K562 (cell line): ENCODE data around the gene PAFAH1B2. TPM values are rescaled to one million over a fixed set of nuclear protein-coding genes. Genes with fewer than 3 reads are reported as not detected.
A peak's percentile ranks its signal among the peaks of the same experiment; 100 is the strongest.

Source experiments
- ATAC-seq: fragments of 200-7000 bp; cut with Tn5 transposase; 3 replicates; pipeline ENCODE4 v1.9.1; 2020; ENCODE audit warnings: moderate library complexity
- BruUV-seq: library from RNA; stranded (reverse); fragments of 400-500 nt; replicated peaks from 2 replicates; lab custom pipeline; 2021; lab: Mats Ljungman, UMichigan
- CTCF ChIA-PET: fragments of 300-600 bp; formaldehyde crosslinking; extraction: SDS; loops from one replicate; lab custom pipeline; 2021; ENCODE audit warnings: low intra/inter-chr PET ratio; lab: Yijun Ruan, JAX
- POLR2A ChIA-PET: fragments of 300-600, 350-650 bp; sonication (Branson Sonifier 250); formaldehyde crosslinking; extraction: SDS; loops from one replicate; lab custom pipeline; 2021; ENCODE audit warnings: antibody characterized with exemption, inconsistent platforms; lab: Yijun Ruan, JAX
- DNase-seq, 4 experiments: peaks; one replicate each; pipeline versions ENCODE4 v3.0.0 to v3.0.0-alpha.2; 2011 to 2018; ENCODE audit warnings: low spot score in 3 of 4, mixed read lengths in 3 of 4; ENCODE audit errors: extremely low read depth in 1 of 4
- FAIRE-seq: peaks from 2 replicates; lab custom pipeline; 2011; peaks lifted over from hg19 to GRCh38; lab: Jason Lieb, UNC
- H2AFZ ChIP-seq: 2 replicates; pipeline ENCODE4 v1.6.0; 2011; ENCODE audit warnings: low read depth, low read length, control low read depth, inconsistent platforms
- H3K27ac ChIP-seq: fragments of 200-600 bp; 3 replicates; pipeline ENCODE4 v1.8.0; 2011; ENCODE audit warnings: low read depth, mild to moderate bottlenecking, control low read depth, inconsistent platforms, low read length, moderate library complexity, mixed read lengths; ENCODE audit errors: extremely low read depth
- H3K27me3 ChIP-seq, 2 experiments: fragments of 300-600 bp in 1 of 2; 2 replicates in 1 of 2; 3 replicates in 1 of 2; pipeline versions ENCODE4 v1.6.0 to v1.8.0; 2011; ENCODE audit warnings: inconsistent platforms in 2 of 2, low read length in 2 of 2, mild to moderate bottlenecking in 1 of 2, mixed read lengths in 1 of 2, moderate library complexity in 1 of 2; ENCODE audit not compliant: control insufficient read depth in 2 of 2, insufficient read depth in 2 of 2
- H3K36me3 ChIP-seq: fragments of 300-600 bp; 3 replicates; pipeline ENCODE4 v1.8.0; 2011; ENCODE audit warnings: mild to moderate bottlenecking, low read length, inconsistent platforms; ENCODE audit not compliant: control insufficient read depth, insufficient read depth
- H3K4me1 ChIP-seq, 2 experiments: fragments of 200-600 bp in 1 of 2; replicated peaks in 1 of 2; 2 replicates in 1 of 2; 3 replicates in 1 of 2; pipeline versions ENCODE4 v1.5.1 to v1.8.0; 2011; ENCODE audit warnings: inconsistent platforms in 2 of 2, low read length in 2 of 2, mild to moderate bottlenecking in 1 of 2, mixed read lengths in 1 of 2, moderate library complexity in 1 of 2; ENCODE audit not compliant: control insufficient read depth in 2 of 2, insufficient read depth in 2 of 2
- H3K4me2 ChIP-seq: 2 replicates; pipeline ENCODE4 v1.6.1; 2011; ENCODE audit warnings: low read length, control low read depth, inconsistent platforms, mixed read lengths; ENCODE audit not compliant: insufficient read depth
- H3K4me3 ChIP-seq: fragments of 200-600 bp; sonication (generic), shearing (Covaris generic); 2 replicates; pipeline ENCODE4 v1.5.1; 2016; ENCODE audit warnings: control low read depth, inconsistent platforms
- H3K79me2 ChIP-seq: fragments of 200-600 bp; 3 replicates; pipeline ENCODE4 v1.8.0; 2011; ENCODE audit warnings: low read length, inconsistent platforms; ENCODE audit not compliant: control insufficient read depth, insufficient read depth
- H3K9ac ChIP-seq, 2 experiments: 2 replicates each; pipeline versions ENCODE4 v1.6.0 to v1.6.1; 2011; ENCODE audit warnings: low read depth in 2 of 2, low read length in 2 of 2, control low read depth in 1 of 2, inconsistent platforms in 1 of 2, mild to moderate bottlenecking in 1 of 2, mixed read lengths in 1 of 2; ENCODE audit not compliant: insufficient read depth in 1 of 2
- H3K9me1 ChIP-seq: one replicate; pipeline ENCODE4 v1.6.0; 2011; ENCODE audit warnings: inconsistent platforms, mild to moderate bottlenecking, low read length, moderate library complexity; ENCODE audit not compliant: control insufficient read depth, insufficient read depth
- H3K9me3 ChIP-seq: replicated peaks from 2 replicates; pipeline ENCODE4 v1.5.1; 2011; ENCODE audit warnings: low read depth, low read length, inconsistent platforms; ENCODE audit not compliant: control insufficient read depth, insufficient read depth
- H4K20me1 ChIP-seq: replicated peaks from 2 replicates; pipeline ENCODE4 v1.6.1; 2011; ENCODE audit warnings: low read length, inconsistent platforms, mixed read lengths; ENCODE audit not compliant: control insufficient read depth, insufficient read depth
- ARHGAP35 ChIP-seq: fragments of 450-650 bp; IDR thresholded peaks from 2 replicates; pipeline ENCODE4 v1.6.1; 2018; ENCODE audit not compliant: partially characterized antibody
- ATF4 ChIP-seq: fragments of 450-650 bp; formaldehyde crosslinking; IDR thresholded peaks from 2 replicates; pipeline ENCODE4 v1.4.0; 2022; ENCODE audit warnings: mild to moderate bottlenecking, moderate library complexity
- CREB5 ChIP-seq: fragments of 250-450 bp; sonication (Bioruptor Pico); IDR thresholded peaks from 2 replicates; pipeline ENCODE4 v1.5.0; 2020; ENCODE audit warnings: mild to moderate bottlenecking
- GABPA ChIP-seq: fragments of 200-800 bp; sonication (Bioruptor generic); conservative IDR thresholded peaks from 2 replicates; pipeline ENCODE4 v1.6.1; 2016; ENCODE audit warnings: low read depth, missing genetic modification characterization, missing compliant biosample characterization
- POLR2A ChIP-seq: fragments of 450-650 bp; conservative IDR thresholded peaks from 2 replicates; pipeline ENCODE4 v1.6.1; 2016
- ZNF398 ChIP-seq: fragments of 250-450 bp; sonication (Bioruptor Pico); IDR thresholded peaks from 2 replicates; pipeline ENCODE4 v1.8.0; 2021; ENCODE audit warnings: moderate library complexity, mild to moderate bottlenecking, inconsistent platforms
- WGBS: fragments of 100-300 bp; shearing (Covaris generic); methylation state at CpG from one replicate; pipeline ENCODE4 v1.1.6; 2016; ENCODE audit warnings: low coverage, mixed read lengths; ENCODE audit not compliant: insufficient coverage; ENCODE audit errors: missing lambda C conversion rate; 5-methylcytosine and 5-hydroxymethylcytosine counted together
- in situ Hi-C: fragments of 300-500 bp; cut with MboI; formaldehyde crosslinking; loops from 4 replicates; pipeline ENCODE4 v1.15.0; 2018; ENCODE audit warnings: inconsistent platforms, mixed read lengths
- intact Hi-C: fragments of 100-400 bp; cut with micrococcal nuclease; formaldehyde crosslinking; loops from 2 replicates; pipeline ENCODE4 v1.14.2; 2022
- polyA plus RNA-seq, 8 experiments: library from polyadenylated mRNA; depleted of rRNA in 4 of 8; stranded (reverse) in 5 of 8; unstranded in 3 of 8; fragments of >200 nt; fragmentation: Nextera tagmentation in 2 of 8; fragmentation: Illumina TruSeq in 1 of 8; extraction: Ambion mirVana in 2 of 8; extraction: Trizol in 1 of 8; gene quantifications; 2 replicates each; pipeline versions ENCODE4 v1.2.1 to v1.2.3, GENCODE V29; 2011 to 2014; ENCODE audit warnings: inconsistent platforms in 1 of 8, missing spikeins in 1 of 8
- total RNA-seq, 7 experiments: library from RNA; depleted of rRNA in 6 of 7; stranded (reverse); fragments of >200 nt in 6 of 7; fragmentation: Illumina TruSeq in 2 of 7; extraction: Trizol in 2 of 7; gene quantifications; 2 replicates each; pipeline versions ENCODE4 v1.2.1 to v1.2.3, GENCODE V29; 2011 to 2021; ENCODE audit warnings: low replicate concordance in 1 of 7
- TF ChIP-seq, protein P1 (sequence below): fragments of 250-450 bp; sonication (Bioruptor Pico); IDR thresholded peaks from 2 replicates; pipeline ENCODE4 v1.8.0; 2022; ENCODE audit warnings: inconsistent platforms, mild to moderate bottlenecking, moderate library complexity, borderline replicate concordance
- TF ChIP-seq, protein P2 (sequence below), 3 experiments: fragments of 200-800 bp in 1 of 3; fragments of 250-450 bp in 1 of 3; fragments of 450-650 bp in 1 of 3; sonication (Bioruptor Pico) in 1 of 3; sonication (Bioruptor generic) in 1 of 3; formaldehyde crosslinking in 1 of 3; IDR thresholded peaks; 2 replicates each; pipeline versions ENCODE4 v1.6.1 to v1.8.0; 2016 to 2022; ENCODE audit warnings: mild to moderate bottlenecking in 2 of 3, missing genetic modification characterization in 2 of 3, missing compliant biosample characterization in 1 of 3, moderate library complexity in 1 of 3
- TF ChIP-seq, protein P3 (sequence below): fragments of 450-650 bp; IDR thresholded peaks from 2 replicates; pipeline ENCODE4 v1.6.1; 2016; ENCODE audit warnings: low read depth, mild to moderate bottlenecking, moderate library complexity

The PAFAH1B2 gene
- total and polyA plus RNA-seq, 9 of the 15 experiments (the other 6 are each of a cell fraction or from before 2014, with no cell fraction given) = 27.8 to 94.7 (median 64.9) TPM

DNA sequence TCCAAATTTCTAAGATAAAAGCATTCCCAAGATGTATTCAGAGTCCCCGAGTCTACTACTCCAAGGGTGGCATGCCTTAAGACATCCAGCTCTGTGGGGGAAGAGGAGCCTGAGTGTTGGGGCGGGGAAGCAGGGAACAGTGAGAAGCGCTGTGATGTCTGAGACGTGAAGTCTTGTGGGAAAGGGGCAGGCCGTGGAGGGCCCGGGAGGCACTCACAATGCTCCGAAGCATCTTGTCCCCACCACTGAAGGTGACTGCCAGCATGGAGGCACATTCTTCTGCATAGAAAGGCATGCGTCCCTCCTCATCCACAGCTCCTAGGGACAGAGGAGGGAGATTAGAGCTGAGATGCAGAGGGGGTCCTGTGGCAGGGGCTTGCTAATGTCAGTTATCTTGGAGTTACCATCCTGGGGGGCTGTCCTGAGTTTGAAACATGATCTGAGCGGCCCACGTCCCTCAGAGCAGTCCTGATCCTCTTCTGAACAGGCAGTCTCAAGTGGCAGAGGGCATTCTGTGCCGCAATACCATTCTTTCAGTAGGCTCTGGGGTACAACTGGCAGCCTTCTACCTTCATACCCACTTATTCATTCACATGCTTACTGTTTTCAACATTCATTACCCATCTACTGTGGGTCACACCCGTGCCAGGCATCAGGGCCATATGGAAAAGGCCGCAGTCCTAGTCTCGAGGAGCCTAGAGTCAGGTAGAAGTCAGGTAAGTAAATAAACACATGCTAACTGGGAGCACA lies 79.1 kb downstream of the PAFAH1B2 start:
- 89% methylated on average over 13 of the region's 14 CpGs for WGBS
- Histone ChIP-seq H3K79me2 (no peaks in the 10 kb centered on the region), H3K9ac (peak overlapping the region in 1 of 2 experiments; percentile 53; a peak in 1 of 4 replicates), H3K4me3 (no peak overlapping the region), H3K4me2 (no peak overlapping the region), H4K20me1 (peaks cover 10% of the 10 kb centered on the region), H3K4me1 (peaks cover 53 to 58% of the 10 kb centered on the region in 2 experiments; a peak in 4 of 5 replicates), H2AFZ (no peak overlapping the region), H3K9me3 (no peaks in the 10 kb centered on the region), H3K36me3 (peaks cover 69% of the 10 kb centered on the region), H3K27ac (no peak overlapping the region; the same call in 2 of the 3 replicates), H3K9me1 (peaks cover 8% of the 10 kb centered on the region), H3K27me3 (no peaks in the 10 kb centered on the region)
- POLR2A ChIA-PET = interaction anchor here (0.7 to 1.4 kb wide), 4 partner anchors 12 to 57 kb away, joined by 3 to 7 read pairs (median 3); no protein-coding TSS in a partner anchor
- intact Hi-C loops = no loop called here
- FAIRE-seq (no peak), ATAC-seq (no peak), DNase-seq (no peak)
- in situ Hi-C loops = loop anchor here (10.0 kb wide), 1 partner anchor 338 kb away; no protein-coding TSS in a partner anchor
- BruUV-seq = no TSS peak
- CTCF ChIA-PET = no interaction called here
- TF ChIP-seq ATF4 (CRISPR knock-in tag) (no peak), POLR2A (no peak), CREB5 (CRISPR knock-in tag) (no peak), GABPA (tag) (no peak), ZNF398 (no peak), ARHGAP35 (no peak)
- TF ChIP-seq, protein P1, sequence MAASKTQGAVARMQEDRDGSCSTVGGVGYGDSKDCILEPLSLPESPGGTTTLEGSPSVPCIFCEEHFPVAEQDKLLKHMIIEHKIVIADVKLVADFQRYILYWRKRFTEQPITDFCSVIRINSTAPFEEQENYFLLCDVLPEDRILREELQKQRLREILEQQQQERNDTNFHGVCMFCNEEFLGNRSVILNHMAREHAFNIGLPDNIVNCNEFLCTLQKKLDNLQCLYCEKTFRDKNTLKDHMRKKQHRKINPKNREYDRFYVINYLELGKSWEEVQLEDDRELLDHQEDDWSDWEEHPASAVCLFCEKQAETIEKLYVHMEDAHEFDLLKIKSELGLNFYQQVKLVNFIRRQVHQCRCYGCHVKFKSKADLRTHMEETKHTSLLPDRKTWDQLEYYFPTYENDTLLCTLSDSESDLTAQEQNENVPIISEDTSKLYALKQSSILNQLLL = no peak
- TF ChIP-seq, protein P2, sequence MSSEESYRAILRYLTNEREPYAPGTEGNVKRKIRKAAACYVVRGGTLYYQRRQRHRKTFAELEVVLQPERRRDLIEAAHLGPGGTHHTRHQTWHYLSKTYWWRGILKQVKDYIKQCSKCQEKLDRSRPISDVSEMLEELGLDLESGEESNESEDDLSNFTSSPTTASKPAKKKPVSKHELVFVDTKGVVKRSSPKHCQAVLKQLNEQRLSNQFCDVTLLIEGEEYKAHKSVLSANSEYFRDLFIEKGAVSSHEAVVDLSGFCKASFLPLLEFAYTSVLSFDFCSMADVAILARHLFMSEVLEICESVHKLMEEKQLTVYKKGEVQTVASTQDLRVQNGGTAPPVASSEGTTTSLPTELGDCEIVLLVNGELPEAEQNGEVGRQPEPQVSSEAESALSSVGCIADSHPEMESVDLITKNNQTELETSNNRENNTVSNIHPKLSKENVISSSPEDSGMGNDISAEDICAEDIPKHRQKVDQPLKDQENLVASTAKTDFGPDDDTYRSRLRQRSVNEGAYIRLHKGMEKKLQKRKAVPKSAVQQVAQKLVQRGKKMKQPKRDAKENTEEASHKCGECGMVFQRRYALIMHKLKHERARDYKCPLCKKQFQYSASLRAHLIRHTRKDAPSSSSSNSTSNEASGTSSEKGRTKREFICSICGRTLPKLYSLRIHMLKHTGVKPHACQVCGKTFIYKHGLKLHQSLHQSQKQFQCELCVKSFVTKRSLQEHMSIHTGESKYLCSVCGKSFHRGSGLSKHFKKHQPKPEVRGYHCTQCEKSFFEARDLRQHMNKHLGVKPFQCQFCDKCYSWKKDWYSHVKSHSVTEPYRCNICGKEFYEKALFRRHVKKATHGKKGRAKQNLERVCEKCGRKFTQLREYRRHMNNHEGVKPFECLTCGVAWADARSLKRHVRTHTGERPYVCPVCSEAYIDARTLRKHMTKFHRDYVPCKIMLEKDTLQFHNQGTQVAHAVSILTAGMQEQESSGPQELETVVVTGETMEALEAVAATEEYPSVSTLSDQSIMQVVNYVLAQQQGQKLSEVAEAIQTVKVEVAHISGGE (CRISPR knock-in tag; IDR thresholded peaks at IDR 0.05) = no peak
- TF ChIP-seq, protein P3, sequence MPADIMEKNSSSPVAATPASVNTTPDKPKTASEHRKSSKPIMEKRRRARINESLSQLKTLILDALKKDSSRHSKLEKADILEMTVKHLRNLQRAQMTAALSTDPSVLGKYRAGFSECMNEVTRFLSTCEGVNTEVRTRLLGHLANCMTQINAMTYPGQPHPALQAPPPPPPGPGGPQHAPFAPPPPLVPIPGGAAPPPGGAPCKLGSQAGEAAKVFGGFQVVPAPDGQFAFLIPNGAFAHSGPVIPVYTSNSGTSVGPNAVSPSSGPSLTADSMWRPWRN = no peak
